ENCODE data around the gene STAT3. TPM values are rescaled to one million over a fixed set of nuclear protein-coding genes. Genes with fewer than 3 reads are reported as not detected.

Gene STAT3
- total and polyA plus RNA-seq, 2 of the 13 experiments (the other 11 are each of a cell fraction or from before 2014, with no cell fraction given), result 61.8 to 62.4 TPM

GRCh38 chr17:42329025-42329976 is 58.9 kb downstream of the STAT3 start:
- H3K4me1 ChIP-seq (ENCODE audit: insufficient read depth, low read length), result no peaks in the 10 kb centered on the region
- FAIRE-seq (no peak), DNase-seq (ENCODE audit: low spot score) (no peak), ATAC-seq (no peak)
- H4K20me1 ChIP-seq (ENCODE audit: insufficient read depth, low read length), result no peaks in the 10 kb centered on the region
- no peak overlapping the region for H3K9ac ChIP-seq (ENCODE audit: insufficient read depth, low read depth, low read length)
- TF ChIP-seq ZBTB34 (CRISPR knock-in tag; IDR thresholded peaks at IDR 0.05) (no peak), REST (IDR thresholded peaks at IDR 0.05; ENCODE audit: borderline replicate concordance in 1 of 2, low read depth in 1 of 2, low read length in 2 of 2) (no peak), RBM22 (optimal IDR thresholded peaks at IDR 0.05; ENCODE audit: low read length) (peak; percentile 51), ZNF256 (CRISPR knock-in tag; conservative IDR thresholded peaks at IDR 0.05) (no peak), TSC22D2 (CRISPR knock-in tag; IDR thresholded peaks at IDR 0.05; ENCODE audit: borderline replicate concordance) (no peak)
- TF ChIP-seq, protein P1, sequence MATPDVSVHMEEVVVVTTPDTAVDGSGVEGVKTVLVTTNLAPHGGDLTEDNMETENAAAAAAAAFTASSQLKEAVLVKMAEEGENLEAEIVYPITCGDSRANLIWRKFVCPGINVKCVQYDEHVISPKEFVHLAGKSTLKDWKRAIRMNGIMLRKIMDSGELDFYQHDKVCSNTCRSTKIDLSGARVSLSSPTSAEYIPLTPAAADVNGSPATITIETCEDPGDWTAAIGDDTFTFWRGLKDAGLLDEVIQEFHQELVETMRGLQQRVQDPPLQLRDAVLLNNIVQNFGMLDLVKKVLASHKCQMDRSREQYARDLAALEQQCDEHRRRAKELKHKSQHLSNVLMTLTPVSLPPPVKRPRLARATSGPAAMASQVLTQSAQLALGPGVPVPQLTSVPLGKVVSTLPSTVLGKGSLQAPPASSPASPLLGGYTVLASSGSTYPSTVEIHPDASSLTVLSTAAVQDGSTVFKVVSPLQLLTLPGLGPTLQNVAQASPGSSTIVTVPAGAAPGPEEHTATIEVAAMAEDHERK (CRISPR knock-in tag; IDR thresholded peaks at IDR 0.05; ENCODE audit: low read depth), result no peak
- no peaks in the 10 kb centered on the region for H3K9me3 ChIP-seq (ENCODE audit: low read length)
- intact Hi-C loops (cut with micrococcal nuclease; ENCODE audit: unreplicated experiment), result no loop called here
- in situ Hi-C loops (cut with HindIII; ENCODE audit: extremely low pct_ligation_motif_present, low pct_unique_long_range_greater_than_20kb), result no loop called here
- H3K27ac ChIP-seq (ENCODE audit: extremely low read length, insufficient read depth, low read length), result no peak overlapping the region
- BruUV-seq (replicated peaks), result TSS peak; percentile 41
- H3K36me3 ChIP-seq (replicated peaks in 1 of 2; ENCODE audit: control insufficient read depth in 1 of 2, insufficient read depth in 2 of 2, low read length in 2 of 2), result peaks cover 33 to 63% of the 10 kb centered on the region in 2 experiments
- no peaks in the 10 kb centered on the region for H3K79me2 ChIP-seq (ENCODE audit: insufficient read depth, low read length)
- H3K4me2 ChIP-seq (ENCODE audit: low read depth, low read length), result no peak overlapping the region
- no peak overlapping the region for H3K4me3 ChIP-seq (replicated peaks in 1 of 3; ENCODE audit: insufficient read depth in 1 of 3, low read depth in 2 of 3, low read length in 3 of 3)
- no peak overlapping the region for H2AFZ ChIP-seq (ENCODE audit: low read length)
- ChIA-PET CTCF (ENCODE audit: low intra/inter-chr PET ratio, low total read pairs) (no interaction called here), POLR2A (no interaction called here)
- 97% methylated on average over 11 of the region's 11 CpGs for WGBS (ENCODE audit: low lambda C conversion rate)
- H3K27me3 ChIP-seq (ENCODE audit: control insufficient read depth in 1 of 2, insufficient read depth in 2 of 2, low read length in 2 of 2), result no peaks in the 10 kb centered on the region
